HepG2 (cell line): ENCODE results near the gene HABP4. TPM values are rescaled to one million over a fixed set of nuclear protein-coding genes. Genes with fewer than 3 reads are reported as not detected.

ENCODE experiments used
- AGO2 ChIP-seq: fragments of 200-400 bp; formaldehyde crosslinking; optimal IDR thresholded peaks from 2 replicates; pipeline ENCODE3; 2017; ENCODE audit warnings: mild to moderate bottlenecking, low read depth, low read length, moderate library complexity
- HNRNPH1 ChIP-seq: fragments of 200-400 bp; formaldehyde crosslinking; optimal IDR thresholded peaks from 2 replicates; pipeline ENCODE3; 2017; ENCODE audit warnings: mild to moderate bottlenecking, low read depth, low read length
- HOXA3 ChIP-seq: sonication (generic); formaldehyde crosslinking; IDR thresholded peaks from 2 replicates; pipeline ENCODE4 v1.5.0; 2020; ENCODE audit warnings: missing genetic modification reagents
- MNT ChIP-seq: fragments of 450-650 bp; IDR thresholded peaks from 2 replicates; pipeline ENCODE4 v1.6.1; 2016
- NPAS2 ChIP-seq: sonication (generic); formaldehyde crosslinking; IDR thresholded peaks from 2 replicates; pipeline ENCODE4 v1.8.0; 2022; ENCODE audit warnings: mild to moderate bottlenecking, missing genetic modification reagents, borderline replicate concordance
- ZMYM3 ChIP-seq: sonication (generic); formaldehyde crosslinking; IDR thresholded peaks from 2 replicates; pipeline ENCODE4 v1.5.1; 2020; ENCODE audit warnings: mild to moderate bottlenecking, missing genetic modification reagents
- ZNF280D ChIP-seq: sonication (generic); formaldehyde crosslinking; IDR thresholded peaks from 2 replicates; pipeline ENCODE4 v1.5.1; 2020; ENCODE audit warnings: mild to moderate bottlenecking, missing genetic modification reagents
- ZNF318 ChIP-seq: sonication (generic); formaldehyde crosslinking; IDR thresholded peaks from 2 replicates; pipeline ENCODE4 v1.4.0; 2020; ENCODE audit warnings: mild to moderate bottlenecking, missing genetic modification reagents
- ZSCAN12 ChIP-seq: sonication (generic); formaldehyde crosslinking; IDR thresholded peaks from 2 replicates; pipeline ENCODE4 v1.9.0; 2021; ENCODE audit warnings: mild to moderate bottlenecking, missing genetic modification reagents
- ZZZ3 ChIP-seq: sonication (generic); formaldehyde crosslinking; IDR thresholded peaks from 2 replicates; pipeline ENCODE4 v1.4.0; 2020; ENCODE audit warnings: missing genetic modification reagents, mild to moderate bottlenecking, borderline replicate concordance
- polyA plus RNA-seq, 8 experiments: library from polyadenylated mRNA; depleted of rRNA in 3 of 8; stranded (reverse) in 7 of 8; unstranded in 1 of 8; fragments of >200 nt; fragmentation: Illumina TruSeq in 4 of 8; extraction: Trizol in 4 of 8; gene quantifications; 2 replicates each; pipeline versions ENCODE4 v1.2.1 to v1.2.3, GENCODE V29; 2011 to 2016; ENCODE audit warnings: low read depth in 4 of 8, missing spikeins in 1 of 8, mixed read lengths in 1 of 8; ENCODE audit not compliant: insufficient read depth in 1 of 8
- total RNA-seq, 5 experiments: library from RNA; depleted of rRNA; stranded (reverse); fragments of >200 nt; fragmentation: Illumina TruSeq; extraction: Trizol; gene quantifications; 2 replicates each; pipeline ENCODE4 v1.2.3, GENCODE V29; 2016; ENCODE audit warnings: low read depth in 1 of 5
- TF ChIP-seq, protein P1 (sequence below): sonication (generic); formaldehyde crosslinking; IDR thresholded peaks from 2 replicates; pipeline ENCODE4 v1.5.0; 2020; ENCODE audit warnings: missing genetic modification reagents

HABP4 gene
- total and polyA plus RNA-seq, 2 of the 13 experiments (the other 11 are each of a cell fraction or from before 2014, with no cell fraction given), result 14.3 to 26.6 TPM

DNA sequence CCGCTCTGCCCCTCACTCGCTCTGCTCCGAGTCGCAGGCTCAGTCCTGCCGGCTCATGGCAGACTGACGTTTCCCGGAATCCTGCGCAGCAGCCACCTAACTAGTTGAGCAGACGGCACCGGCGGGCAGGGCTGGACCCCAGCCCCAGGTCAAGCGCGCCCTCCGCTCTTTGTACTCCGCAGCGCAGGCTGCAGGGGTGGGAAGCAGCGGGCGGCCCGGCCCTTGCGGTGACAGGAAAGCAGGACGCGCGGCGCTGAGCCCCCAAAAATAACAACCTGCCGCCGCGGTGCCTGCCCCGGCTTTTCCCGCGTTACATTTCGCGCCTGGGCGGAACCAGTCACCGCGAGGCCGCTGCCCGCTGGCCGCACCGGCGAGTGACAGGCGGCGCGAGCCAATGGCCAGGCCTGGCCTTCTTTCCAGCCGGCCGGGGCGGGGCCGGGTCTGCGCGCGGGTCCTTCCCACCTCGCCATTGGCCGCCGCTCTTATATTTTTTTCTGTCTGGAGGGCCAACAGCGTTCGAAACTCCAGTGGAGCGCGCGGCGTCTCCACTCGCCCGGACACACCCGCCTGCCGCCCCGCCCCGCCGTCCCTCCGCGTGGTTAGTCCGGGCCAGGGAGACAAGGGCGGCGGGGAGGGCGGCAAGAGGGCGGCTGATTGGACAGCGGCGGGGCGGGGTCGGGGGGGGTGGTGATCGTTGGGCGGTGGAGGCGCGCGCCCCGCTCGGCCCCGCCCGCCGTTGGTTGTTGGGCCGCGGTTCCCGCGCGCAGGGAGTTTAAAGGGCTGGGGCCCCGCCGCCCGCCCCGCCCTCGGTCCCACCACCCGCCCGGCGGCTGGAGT is 31.7 kb upstream of the HABP4 start, which contains the start of gene ZNF367 (continued):
- TF ChIP-seq HOXA3 (CRISPR knock-in tag), result peak; percentile 70; the same call in 1 of the 2 replicates
- TF ChIP-seq MNT, result peak; percentile 75
- TF ChIP-seq ZMYM3 (CRISPR knock-in tag), result no peak
- TF ChIP-seq, protein P1, sequence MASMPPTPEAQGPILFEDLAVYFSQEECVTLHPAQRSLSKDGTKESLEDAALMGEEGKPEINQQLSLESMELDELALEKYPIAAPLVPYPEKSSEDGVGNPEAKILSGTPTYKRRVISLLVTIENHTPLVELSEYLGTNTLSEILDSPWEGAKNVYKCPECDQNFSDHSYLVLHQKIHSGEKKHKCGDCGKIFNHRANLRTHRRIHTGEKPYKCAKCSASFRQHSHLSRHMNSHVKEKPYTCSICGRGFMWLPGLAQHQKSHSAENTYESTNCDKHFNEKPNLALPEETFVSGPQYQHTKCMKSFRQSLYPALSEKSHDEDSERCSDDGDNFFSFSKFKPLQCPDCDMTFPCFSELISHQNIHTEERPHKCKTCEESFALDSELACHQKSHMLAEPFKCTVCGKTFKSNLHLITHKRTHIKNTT (CRISPR knock-in tag), result no peak
- TF ChIP-seq NPAS2 (CRISPR knock-in tag), result no peak
- TF ChIP-seq ZZZ3 (CRISPR knock-in tag), result no peak
- TF ChIP-seq HNRNPH1, result no peak
- TF ChIP-seq AGO2, result peak; percentile 97
- no peak for TF ChIP-seq ZNF280D
- peak; percentile 50; the same call in 1 of the 2 replicates for TF ChIP-seq ZNF318 (CRISPR knock-in tag)
- no peak for TF ChIP-seq ZSCAN12 (CRISPR knock-in tag)
